ENCODE measurements around the gene CYP27B1.

Gene CYP27B1

DNA sequence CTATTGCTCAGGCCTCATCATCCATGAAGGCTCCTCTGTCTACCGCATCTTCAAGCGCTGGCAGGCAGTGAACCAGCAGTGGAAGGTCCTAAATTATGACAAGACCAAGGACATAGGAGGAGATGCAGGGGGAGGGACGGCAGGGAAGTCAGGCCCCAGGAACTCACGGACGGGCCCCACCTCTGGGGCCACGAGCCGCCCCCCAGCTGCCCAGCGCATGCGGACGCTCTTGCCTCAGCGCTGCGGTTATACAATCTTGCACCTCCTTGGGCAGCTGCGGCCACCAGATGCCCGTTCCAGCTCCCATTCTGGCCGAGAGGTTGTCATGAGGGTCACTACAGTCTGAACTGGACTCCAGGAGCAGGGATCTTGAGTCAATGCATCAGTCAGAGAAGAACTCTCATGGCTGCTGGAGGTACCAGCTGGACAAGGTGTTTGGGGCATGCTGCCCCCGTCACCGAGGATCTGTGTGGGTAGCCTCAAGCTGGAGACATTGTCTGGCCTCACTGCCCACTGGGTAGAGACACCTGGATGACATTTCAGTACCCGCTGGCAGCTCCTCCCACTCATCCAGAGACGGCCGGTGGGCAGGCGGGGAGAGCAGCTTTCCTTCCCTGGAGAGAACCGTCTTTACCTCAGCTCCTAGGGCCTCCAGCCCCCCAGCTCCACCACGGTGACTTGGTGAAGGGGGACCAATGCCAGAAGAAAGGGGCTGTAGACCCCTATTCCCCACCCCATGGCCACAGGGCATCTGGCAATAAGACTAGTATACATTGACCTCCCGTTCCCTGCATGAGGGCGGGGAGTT lies 8.1 kb downstream of the CYP27B1 start:
- no peak overlapping the region for H3K9ac ChIP-seq (ENCODE audit: low read length)

DNA sequence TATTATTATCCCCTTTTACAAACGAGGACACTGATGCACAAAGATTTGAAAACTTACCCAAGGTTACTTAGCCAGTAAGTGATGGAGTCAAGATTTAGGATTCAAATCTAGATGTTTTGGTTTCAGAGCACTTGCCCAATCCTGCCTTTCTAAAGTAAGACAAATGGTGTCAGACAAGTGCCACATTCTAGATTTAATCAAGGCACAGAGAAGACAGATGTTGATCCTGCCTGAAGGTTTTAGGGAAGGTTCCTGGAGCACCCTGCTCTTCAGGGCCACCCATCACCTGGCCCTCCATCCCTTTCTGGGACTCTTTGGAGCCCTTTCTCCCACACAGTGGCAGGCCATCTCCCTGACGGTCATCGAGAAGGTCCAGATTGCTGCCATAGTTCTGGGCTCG lies 9.1 kb downstream of the CYP27B1 start:
- no peaks in the 10 kb centered on the region for H4K20me1 ChIP-seq (ENCODE audit: insufficient read depth, low read length)
- H3K4me2 ChIP-seq (ENCODE audit: low read length): no peak overlapping the region
- H3K4me3 ChIP-seq (ENCODE audit: low read depth, low read length, poor library complexity, severe bottlenecking): no peak overlapping the region
- no peaks in the 10 kb centered on the region for H3K79me2 ChIP-seq (ENCODE audit: insufficient read depth, low read length)
- no peak overlapping the region for H3K9ac ChIP-seq (ENCODE audit: low read length)
- no peak for TF ChIP-seq EZH2 (IDR thresholded peaks at IDR 0.05; ENCODE audit: borderline replicate concordance, low read length)
- TF ChIP-seq, protein P1, sequence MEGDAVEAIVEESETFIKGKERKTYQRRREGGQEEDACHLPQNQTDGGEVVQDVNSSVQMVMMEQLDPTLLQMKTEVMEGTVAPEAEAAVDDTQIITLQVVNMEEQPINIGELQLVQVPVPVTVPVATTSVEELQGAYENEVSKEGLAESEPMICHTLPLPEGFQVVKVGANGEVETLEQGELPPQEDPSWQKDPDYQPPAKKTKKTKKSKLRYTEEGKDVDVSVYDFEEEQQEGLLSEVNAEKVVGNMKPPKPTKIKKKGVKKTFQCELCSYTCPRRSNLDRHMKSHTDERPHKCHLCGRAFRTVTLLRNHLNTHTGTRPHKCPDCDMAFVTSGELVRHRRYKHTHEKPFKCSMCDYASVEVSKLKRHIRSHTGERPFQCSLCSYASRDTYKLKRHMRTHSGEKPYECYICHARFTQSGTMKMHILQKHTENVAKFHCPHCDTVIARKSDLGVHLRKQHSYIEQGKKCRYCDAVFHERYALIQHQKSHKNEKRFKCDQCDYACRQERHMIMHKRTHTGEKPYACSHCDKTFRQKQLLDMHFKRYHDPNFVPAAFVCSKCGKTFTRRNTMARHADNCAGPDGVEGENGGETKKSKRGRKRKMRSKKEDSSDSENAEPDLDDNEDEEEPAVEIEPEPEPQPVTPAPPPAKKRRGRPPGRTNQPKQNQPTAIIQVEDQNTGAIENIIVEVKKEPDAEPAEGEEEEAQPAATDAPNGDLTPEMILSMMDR (IDR thresholded peaks at IDR 0.05; ENCODE audit: low read length): no peak
- H3K36me3 ChIP-seq (ENCODE audit: insufficient read depth, low read length): peaks cover 30% of the 10 kb centered on the region; the same call in 1 of the 2 replicates
- H2AFZ ChIP-seq (ENCODE audit: low read length): no peak overlapping the region
- no peaks in the 10 kb centered on the region for H3K27me3 ChIP-seq (ENCODE audit: insufficient read depth, low read length)
- H3K9me2 ChIP-seq (ENCODE audit: low read depth, low read length): no peaks in the 10 kb centered on the region
- no peak overlapping the region for H3K27ac ChIP-seq (ENCODE audit: low read depth, low read length, poor library complexity, severe bottlenecking)
- H3K9me3 ChIP-seq (ENCODE audit: low read length): no peaks in the 10 kb centered on the region
- H3F3A ChIP-seq (ENCODE audit: insufficient read depth, low read length): no peaks in the 10 kb centered on the region
- H3K4me1 ChIP-seq (ENCODE audit: insufficient read depth, low read length, severe bottlenecking): peaks cover 32% of the 10 kb centered on the region

More for the DNA sequence above, 8.1 kb downstream of the CYP27B1 start:
- no peaks in the 10 kb centered on the region for H3K9me2 ChIP-seq (ENCODE audit: low read depth, low read length)
- H4K20me1 ChIP-seq (ENCODE audit: insufficient read depth, low read length): no peaks in the 10 kb centered on the region
- H3K27ac ChIP-seq (ENCODE audit: low read depth, low read length, poor library complexity, severe bottlenecking): no peak overlapping the region
- no peaks in the 10 kb centered on the region for H3F3A ChIP-seq (ENCODE audit: insufficient read depth, low read length)
- H3K4me2 ChIP-seq (ENCODE audit: low read length): no peak overlapping the region
- no peak overlapping the region for H2AFZ ChIP-seq (ENCODE audit: low read length)
- no peaks in the 10 kb centered on the region for H3K9me3 ChIP-seq (ENCODE audit: low read length)
- H3K36me3 ChIP-seq (ENCODE audit: insufficient read depth, low read length): peaks cover 30% of the 10 kb centered on the region; the same call in 1 of the 2 replicates
- H3K27me3 ChIP-seq (ENCODE audit: insufficient read depth, low read length): peaks cover 3% of the 10 kb centered on the region; the same call in 1 of the 2 replicates
- TF ChIP-seq, protein P1 (IDR thresholded peaks at IDR 0.05; ENCODE audit: low read length): no peak
- no peak for TF ChIP-seq EZH2 (IDR thresholded peaks at IDR 0.05; ENCODE audit: borderline replicate concordance, low read length)
- no peaks in the 10 kb centered on the region for H3K79me2 ChIP-seq (ENCODE audit: insufficient read depth, low read length)
- H3K4me1 ChIP-seq (ENCODE audit: insufficient read depth, low read length, severe bottlenecking): peaks cover 22% of the 10 kb centered on the region
- no peak overlapping the region for H3K4me3 ChIP-seq (ENCODE audit: low read depth, low read length, poor library complexity, severe bottlenecking)

DNA sequence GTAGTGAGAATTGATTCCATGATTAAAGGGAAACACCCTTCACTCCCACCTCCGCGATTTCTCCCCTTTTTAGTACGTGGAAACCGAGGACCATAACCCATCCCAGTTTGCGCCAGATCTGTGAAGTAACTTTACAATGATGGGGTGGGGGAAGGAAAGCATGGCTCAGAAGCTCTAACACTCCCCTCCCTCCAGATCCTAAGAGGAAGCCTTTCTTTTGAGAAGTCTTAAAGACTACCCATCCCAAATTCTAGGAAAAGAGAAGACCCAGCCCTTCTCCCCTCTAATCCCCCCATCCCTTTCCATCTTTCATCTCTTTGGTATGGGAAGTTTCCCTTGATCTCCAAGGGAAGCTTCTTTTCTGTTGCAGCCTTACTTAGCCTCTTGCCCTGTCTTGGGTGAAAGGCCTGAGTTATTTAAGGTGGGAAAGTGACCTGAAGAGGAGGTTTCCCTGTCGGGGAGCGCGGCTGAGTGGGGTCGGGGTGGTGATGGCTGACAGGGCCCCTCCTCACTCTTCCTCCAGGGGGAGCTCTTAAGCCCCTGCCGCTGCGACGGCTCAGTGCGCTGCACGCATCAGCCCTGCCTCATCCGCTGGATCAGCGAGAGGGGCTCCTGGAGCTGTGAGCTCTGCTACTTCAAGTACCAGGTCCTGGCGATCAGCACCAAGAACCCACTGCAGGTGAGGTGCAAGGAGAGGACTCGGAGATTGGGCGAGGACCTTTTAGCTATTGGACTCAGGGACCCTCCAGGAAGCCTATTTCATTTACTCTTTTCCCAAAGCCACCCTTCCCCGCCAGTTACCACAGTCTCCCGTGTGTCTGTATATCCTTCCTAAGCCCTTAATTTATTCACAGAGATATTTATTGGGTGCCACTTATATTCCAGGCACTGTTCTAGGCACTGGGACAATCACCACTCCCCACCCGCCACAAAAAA lies 10.2 kb downstream of the CYP27B1 start:
- no peaks in the 10 kb centered on the region for H3K9me2 ChIP-seq (ENCODE audit: low read depth, low read length)
- H3K36me3 ChIP-seq (ENCODE audit: insufficient read depth, low read length): peaks cover 30% of the 10 kb centered on the region; the same call in 1 of the 2 replicates
- no peaks in the 10 kb centered on the region for H3K27me3 ChIP-seq (ENCODE audit: insufficient read depth, low read length)
- peaks cover 35% of the 10 kb centered on the region for H3K4me1 ChIP-seq (ENCODE audit: insufficient read depth, low read length, severe bottlenecking)
- peak overlapping the region; percentile 73 for H3K4me3 ChIP-seq (ENCODE audit: low read depth, low read length, poor library complexity, severe bottlenecking)
- no peaks in the 10 kb centered on the region for H3K9me3 ChIP-seq (ENCODE audit: low read length)
- no peak overlapping the region for H2AFZ ChIP-seq (ENCODE audit: low read length)
- H4K20me1 ChIP-seq (ENCODE audit: insufficient read depth, low read length): no peaks in the 10 kb centered on the region
- H3F3A ChIP-seq (ENCODE audit: insufficient read depth, low read length): no peaks in the 10 kb centered on the region
- peaks cover 4% of the 10 kb centered on the region for H3K79me2 ChIP-seq (ENCODE audit: insufficient read depth, low read length)
- TF ChIP-seq EZH2 (IDR thresholded peaks at IDR 0.05; ENCODE audit: borderline replicate concordance, low read length): no peak
- TF ChIP-seq, protein P1 (IDR thresholded peaks at IDR 0.05; ENCODE audit: low read length): peak; percentile 86
- peak overlapping the region; percentile 65 for H3K27ac ChIP-seq (ENCODE audit: low read depth, low read length, poor library complexity, severe bottlenecking)
- H3K9ac ChIP-seq (ENCODE audit: low read length): peak overlapping the region; percentile 77
- peak overlapping the region; percentile 91 for H3K4me2 ChIP-seq (ENCODE audit: low read length)

All from OCI-LY1 (cell line).